Neural cell (in vitro differentiated cells): ENCODE measurements around the gene CASP9.

ENCODE experiments used
- CTCF ChIP-seq: fragments of 450-650 bp; IDR thresholded peaks from 2 replicates; pipeline ENCODE4 v1.5.1; 2014; ENCODE audit warnings: antibody characterized with exemption, mild to moderate bottlenecking, moderate library complexity; ENCODE audit not compliant: poor library complexity, severe bottlenecking
- EP300 ChIP-seq: fragments of 450-650 bp; conservative IDR thresholded peaks from 2 replicates; pipeline ENCODE4 v1.6.1; 2014; ENCODE audit warnings: antibody characterized with exemption, mild to moderate bottlenecking, moderate library complexity; ENCODE audit not compliant: poor library complexity, severe bottlenecking
- TAF1 ChIP-seq: IDR thresholded peaks from 2 replicates; pipeline ENCODE4 v1.6.1; 2012; ENCODE audit warnings: low read depth

- TF ChIP-seq EP300 (no peak), CTCF (no peak), TAF1 (no peak)
These were observed 19.2 kb upstream of the CASP9 start for GRCh38 chr1:15543251-15543588.
